ENCODE data around the gene TMEM116.

TMEM116 gene

GRCh38 chr12:111995782-111996480, 17.0 kb downstream of the TMEM116 start:
- DNase-seq (ENCODE audit: low read depth), result peak; percentile 71
- H3K4me3 ChIP-seq (ENCODE audit: low read depth, low read length), result no peak overlapping the region
- no peak for TF ChIP-seq MAX (IDR thresholded peaks at IDR 0.05; ENCODE audit: low read depth, low read length)
- no peak for TF ChIP-seq POLR2A (IDR thresholded peaks at IDR 0.05; ENCODE audit: extremely low read depth, insufficient read length)
- no peak for TF ChIP-seq CTCF (IDR thresholded peaks at IDR 0.05; ENCODE audit: low read depth, low read length)
- TF ChIP-seq MYC (IDR thresholded peaks at IDR 0.05; ENCODE audit: low read depth, low read length), result no peak

- H3K4me3 ChIP-seq (ENCODE audit: low read depth, low read length), result peak overlapping the region; percentile 43
- DNase-seq (ENCODE audit: low read depth), result peak; percentile 97
These were observed 18.5 kb downstream of the TMEM116 start for GRCh38 chr12:111994211-111995111.

- TF ChIP-seq POLR2A (IDR thresholded peaks at IDR 0.05; ENCODE audit: extremely low read depth, insufficient read length), result no peak
- TF ChIP-seq MAX (IDR thresholded peaks at IDR 0.05; ENCODE audit: low read depth, low read length), result no peak
- TF ChIP-seq MYC (IDR thresholded peaks at IDR 0.05; ENCODE audit: low read depth, low read length), result no peak
- no peak for TF ChIP-seq CTCF (IDR thresholded peaks at IDR 0.05; ENCODE audit: low read depth, low read length)
- peak overlapping the region; percentile 43 for H3K4me3 ChIP-seq (ENCODE audit: low read depth, low read length)
- peak; percentile 63 for DNase-seq (ENCODE audit: low read depth)
These were observed 19.4 kb downstream of the TMEM116 start for GRCh38 chr12:111993292-111994150.

- no peak overlapping the region for H3K4me3 ChIP-seq (ENCODE audit: low read depth, low read length)
- no peak for DNase-seq (ENCODE audit: low read depth)
- TF ChIP-seq MYC (IDR thresholded peaks at IDR 0.05; ENCODE audit: low read depth, low read length) (no peak), MAX (IDR thresholded peaks at IDR 0.05; ENCODE audit: low read depth, low read length) (no peak), POLR2A (IDR thresholded peaks at IDR 0.05; ENCODE audit: extremely low read depth, insufficient read length) (no peak), CTCF (IDR thresholded peaks at IDR 0.05; ENCODE audit: low read depth, low read length) (no peak)
These were observed 20.5 kb downstream of the TMEM116 start for GRCh38 chr12:111992464-111992863.

- H3K4me3 ChIP-seq (ENCODE audit: low read depth, low read length), result no peak overlapping the region
- TF ChIP-seq MAX (IDR thresholded peaks at IDR 0.05; ENCODE audit: low read depth, low read length) (no peak), POLR2A (IDR thresholded peaks at IDR 0.05; ENCODE audit: extremely low read depth, insufficient read length) (no peak), CTCF (IDR thresholded peaks at IDR 0.05; ENCODE audit: low read depth, low read length) (no peak)
- DNase-seq (ENCODE audit: low read depth), result no peak
These were observed 21.0 kb downstream of the TMEM116 start for GRCh38 chr12:111991946-111992345.

Measured in NB4 (cell line).